Measurements from ENCODE around the gene SDK2. TPM values are rescaled to one million over a fixed set of nuclear protein-coding genes. Genes with fewer than 3 reads are reported as not detected.

SDK2 gene
- total RNA-seq, 2 donors from 2014 or later: 1.5 to 5.6 TPM

- H3K4me1 ChIP-seq: peaks cover 0 to 72% of the 10 kb centered on the region in 2 donors
- peak overlapping the region; percentile 98 to 99 for H3K27ac ChIP-seq
- no peaks in the 10 kb centered on the region for H3K27me3 ChIP-seq
- no peak for DNase-seq (ENCODE audit: low spot score)
- H3K9me3 ChIP-seq: no peaks in the 10 kb centered on the region
- no peaks in the 10 kb centered on the region for H3K36me3 ChIP-seq
- TF ChIP-seq, protein P1, sequence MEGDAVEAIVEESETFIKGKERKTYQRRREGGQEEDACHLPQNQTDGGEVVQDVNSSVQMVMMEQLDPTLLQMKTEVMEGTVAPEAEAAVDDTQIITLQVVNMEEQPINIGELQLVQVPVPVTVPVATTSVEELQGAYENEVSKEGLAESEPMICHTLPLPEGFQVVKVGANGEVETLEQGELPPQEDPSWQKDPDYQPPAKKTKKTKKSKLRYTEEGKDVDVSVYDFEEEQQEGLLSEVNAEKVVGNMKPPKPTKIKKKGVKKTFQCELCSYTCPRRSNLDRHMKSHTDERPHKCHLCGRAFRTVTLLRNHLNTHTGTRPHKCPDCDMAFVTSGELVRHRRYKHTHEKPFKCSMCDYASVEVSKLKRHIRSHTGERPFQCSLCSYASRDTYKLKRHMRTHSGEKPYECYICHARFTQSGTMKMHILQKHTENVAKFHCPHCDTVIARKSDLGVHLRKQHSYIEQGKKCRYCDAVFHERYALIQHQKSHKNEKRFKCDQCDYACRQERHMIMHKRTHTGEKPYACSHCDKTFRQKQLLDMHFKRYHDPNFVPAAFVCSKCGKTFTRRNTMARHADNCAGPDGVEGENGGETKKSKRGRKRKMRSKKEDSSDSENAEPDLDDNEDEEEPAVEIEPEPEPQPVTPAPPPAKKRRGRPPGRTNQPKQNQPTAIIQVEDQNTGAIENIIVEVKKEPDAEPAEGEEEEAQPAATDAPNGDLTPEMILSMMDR (IDR thresholded peaks at IDR 0.05): no peak
- no peak overlapping the region for H3K4me3 ChIP-seq
Measured at GRCh38 chr17:73307130-73307529, 337.1 kb downstream of the SDK2 start.

- Histone ChIP-seq H3K36me3 (no peaks in the 10 kb centered on the region), H3K4me3 (peak overlapping the region in 1 of 2 donors; percentile 39), H3K9me3 (no peaks in the 10 kb centered on the region), H3K4me1 (peaks cover 0 to 81% of the 10 kb centered on the region in 2 donors), H3K27me3 (no peaks in the 10 kb centered on the region), H3K27ac (peak overlapping the region; percentile 98 to 99)
- no peak for DNase-seq (ENCODE audit: low spot score)
- TF ChIP-seq, protein P1 (IDR thresholded peaks at IDR 0.05): no peak
Measured at GRCh38 chr17:73305845-73306836, 338.1 kb downstream of the SDK2 start.

GRCh38 chr17:73304971-73305812, 339.1 kb downstream of the SDK2 start:
- Histone ChIP-seq H3K27me3 (no peaks in the 10 kb centered on the region), H3K4me3 (peak overlapping the region; percentile 25 to 39), H3K27ac (peak overlapping the region; percentile 98 to 99), H3K36me3 (no peaks in the 10 kb centered on the region), H3K9me3 (no peaks in the 10 kb centered on the region), H3K4me1 (peaks cover 0 to 89% of the 10 kb centered on the region in 2 donors)
- TF ChIP-seq, protein P1 (IDR thresholded peaks at IDR 0.05): peak in 1 of 2 donors; percentile 53
- DNase-seq (ENCODE audit: low spot score): peak; percentile 91

DNA sequence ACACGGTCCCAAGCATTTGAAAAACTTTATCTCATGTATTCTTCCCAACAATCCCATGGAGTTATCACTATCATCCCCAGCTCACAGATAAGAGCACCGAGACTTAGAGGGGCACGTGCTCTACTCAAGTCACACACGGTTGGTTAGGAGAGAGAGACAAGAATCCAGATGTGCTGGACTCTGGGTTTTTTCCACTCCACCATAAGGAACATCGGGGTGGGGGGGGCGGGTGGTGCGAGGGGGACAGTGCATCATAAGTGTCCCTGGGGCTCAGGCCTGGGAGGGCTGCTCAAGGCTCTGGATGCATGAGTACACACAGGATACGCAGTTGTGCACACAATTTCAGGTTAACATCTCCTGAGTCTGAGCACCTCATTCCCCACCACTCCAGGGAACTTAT, 339.8 kb downstream of the SDK2 start:
- TF ChIP-seq, protein P1 (IDR thresholded peaks at IDR 0.05): no peak
- Histone ChIP-seq H3K27me3 (no peaks in the 10 kb centered on the region), H3K4me3 (peak overlapping the region in 1 of 2 donors; percentile 39), H3K36me3 (no peaks in the 10 kb centered on the region), H3K4me1 (peaks cover 0 to 89% of the 10 kb centered on the region in 2 donors), H3K27ac (peak overlapping the region; percentile 98 to 99), H3K9me3 (no peaks in the 10 kb centered on the region)
- no peak for DNase-seq (ENCODE audit: low spot score)

- peaks cover 0 to 85% of the 10 kb centered on the region in 2 donors for H3K4me1 ChIP-seq
Measured at GRCh38 chr17:73302189-73302588, 342.1 kb downstream of the SDK2 start.

More at GRCh38 chr17:73302189-73302588, 342.1 kb downstream of the SDK2 start:
- TF ChIP-seq, protein P1 (IDR thresholded peaks at IDR 0.05): no peak
- Histone ChIP-seq H3K9me3 (no peaks in the 10 kb centered on the region), H3K27me3 (no peaks in the 10 kb centered on the region), H3K4me3 (no peak overlapping the region), H3K36me3 (no peaks in the 10 kb centered on the region), H3K27ac (no peak overlapping the region)
- no peak for DNase-seq (ENCODE audit: low spot score)

All from right atrium auricular region (tissue), 2 donors.